GM21576 (cell line): ENCODE data around the gene RPL3.

ENCODE experiments used
- ATAC-seq: cut with Tn5 transposase; IDR thresholded peaks from one replicate; pipeline ENCODE4 v1.9.1; 2021; ENCODE audit warnings: mild to moderate bottlenecking, moderate library complexity; ENCODE audit not compliant: unreplicated experiment

Gene RPL3

DNA sequence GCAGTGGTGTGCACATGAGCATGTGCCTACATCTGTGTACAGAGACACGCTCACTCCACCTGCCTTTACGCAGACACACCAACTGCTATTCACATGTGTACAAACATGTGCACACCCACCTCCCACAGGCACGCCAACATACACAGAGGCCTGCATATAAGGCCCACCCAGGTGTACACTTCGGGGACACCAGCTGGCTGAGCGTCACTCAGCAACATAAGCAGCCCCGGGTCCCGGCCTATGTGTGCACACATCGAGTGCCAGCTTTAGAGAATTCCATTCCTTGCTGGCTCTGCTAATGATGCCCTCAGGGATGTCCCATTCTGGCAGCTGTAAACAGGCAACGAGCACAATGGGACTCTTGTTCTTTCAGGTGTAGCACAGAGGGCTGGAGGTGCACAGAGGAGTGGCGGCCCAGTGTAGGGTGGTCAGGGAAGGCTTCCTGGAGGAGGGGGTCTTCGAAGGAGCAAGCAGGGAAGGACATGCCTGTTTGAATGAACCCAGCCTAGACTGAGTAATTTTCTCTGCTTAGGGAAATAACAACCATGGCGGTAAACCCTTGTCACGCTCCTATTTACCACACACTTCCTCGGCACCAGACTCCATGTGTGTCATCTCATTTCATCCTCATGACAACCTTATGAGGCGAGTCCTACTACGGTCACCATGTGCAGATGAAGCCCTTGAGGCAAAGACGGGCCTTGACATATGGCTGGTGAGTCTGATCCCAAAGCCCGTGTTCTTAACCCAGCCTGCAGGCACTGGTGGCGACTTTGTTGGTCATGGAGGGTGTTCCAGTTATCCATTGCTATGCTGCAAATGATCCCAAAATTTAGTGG is 35.1 kb downstream of the RPL3 start:
- no peak for ATAC-seq

DNA sequence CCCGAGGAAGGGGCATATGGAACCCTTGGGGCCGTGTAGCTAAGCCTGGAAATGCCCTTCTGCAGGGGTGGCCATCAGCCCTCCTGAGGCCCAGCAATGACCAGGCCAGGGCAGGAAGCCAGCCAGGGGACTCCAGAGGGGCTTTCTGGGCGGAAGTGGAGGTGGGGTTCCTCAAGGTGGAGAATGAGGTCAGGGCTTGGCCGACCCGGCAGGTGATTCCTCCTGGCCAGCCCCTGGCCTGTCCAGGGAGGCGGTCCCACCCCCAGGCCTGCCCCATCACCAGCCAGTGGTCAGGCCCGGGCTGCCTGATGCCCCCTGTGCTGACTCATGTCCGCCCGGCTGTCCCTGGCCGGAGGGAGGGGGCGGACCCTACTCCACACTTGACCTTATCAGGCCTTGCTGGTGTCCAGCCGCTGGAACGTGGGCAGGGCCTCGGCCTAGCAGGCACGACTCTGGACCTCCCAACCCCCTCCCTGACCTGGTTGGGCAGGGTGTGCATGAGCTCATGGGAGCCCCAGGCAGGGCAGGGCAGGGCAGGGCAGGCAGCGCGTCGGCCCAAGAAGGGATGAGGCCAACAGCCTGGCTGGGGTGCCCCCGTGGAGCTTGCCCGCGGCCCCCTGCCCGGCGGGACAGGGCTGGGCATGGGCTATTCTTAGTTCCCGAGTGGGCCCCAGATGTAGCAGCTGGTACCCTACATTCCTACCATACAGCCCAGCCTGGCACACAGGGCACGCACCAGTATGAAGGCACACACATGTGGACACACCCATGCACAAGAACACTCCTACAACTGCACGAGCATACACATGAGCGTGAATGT is 35.9 kb downstream of the RPL3 start:
- ATAC-seq: no peak

DNA sequence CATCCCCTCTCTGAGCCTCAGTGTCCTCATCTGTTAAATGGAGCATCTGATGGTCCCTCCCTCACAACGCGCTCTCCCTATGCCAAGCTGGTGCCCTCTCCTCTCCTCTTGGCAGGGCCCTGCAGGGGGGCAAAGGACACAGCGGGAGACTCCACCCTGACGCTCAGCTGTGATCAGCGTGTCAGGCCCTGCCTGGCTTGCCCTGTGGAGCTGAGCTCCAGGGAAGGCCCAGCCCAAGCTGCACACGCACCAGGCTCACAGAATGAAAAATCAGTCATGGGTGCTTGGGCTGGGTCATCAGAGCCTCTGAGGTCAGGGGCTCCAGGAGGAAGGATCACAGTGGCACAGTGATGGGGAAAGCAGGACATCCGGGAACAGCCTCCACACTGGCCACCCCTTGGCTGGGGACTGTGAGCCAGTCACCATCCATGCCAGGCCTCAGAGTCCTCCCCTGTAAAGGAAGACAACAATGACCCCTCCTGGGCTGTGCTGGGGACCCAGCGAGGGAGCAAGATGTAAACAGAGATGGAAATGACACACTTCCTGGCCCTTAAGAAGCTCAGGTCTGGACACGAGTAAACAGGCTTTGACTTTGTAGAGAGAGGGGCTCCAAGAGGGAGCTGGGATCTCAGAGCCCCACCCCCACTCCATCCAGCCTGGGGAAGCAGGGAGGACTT is 36.6 kb downstream of the RPL3 start:
- ATAC-seq: no peak

DNA sequence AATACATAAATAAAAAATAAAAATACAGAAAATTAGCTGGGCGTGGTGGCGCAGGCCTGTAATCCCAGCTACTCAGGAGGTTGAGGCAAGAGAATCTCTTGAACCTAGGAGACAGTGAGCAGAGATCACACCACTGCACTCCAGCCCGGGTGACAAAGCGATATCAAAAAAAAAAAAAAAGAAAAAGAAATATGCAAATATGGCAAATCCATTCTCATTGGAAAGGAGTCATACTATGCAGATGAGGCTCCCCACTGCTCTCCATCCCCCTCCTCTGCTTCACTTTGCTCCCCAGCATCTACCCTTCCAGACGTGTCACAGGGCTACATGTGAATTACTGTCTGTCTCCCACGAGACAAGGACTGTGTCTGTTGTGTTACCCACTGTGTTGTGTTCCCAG is 38.3 kb downstream of the RPL3 start:
- no peak for ATAC-seq

- no peak for ATAC-seq
Observed at GRCh38 chr22:39280250-39280649, 39.2 kb downstream of the RPL3 start.

GRCh38 chr22:39279170-39279850 is 40.1 kb downstream of the RPL3 start:
- no peak for ATAC-seq

DNA sequence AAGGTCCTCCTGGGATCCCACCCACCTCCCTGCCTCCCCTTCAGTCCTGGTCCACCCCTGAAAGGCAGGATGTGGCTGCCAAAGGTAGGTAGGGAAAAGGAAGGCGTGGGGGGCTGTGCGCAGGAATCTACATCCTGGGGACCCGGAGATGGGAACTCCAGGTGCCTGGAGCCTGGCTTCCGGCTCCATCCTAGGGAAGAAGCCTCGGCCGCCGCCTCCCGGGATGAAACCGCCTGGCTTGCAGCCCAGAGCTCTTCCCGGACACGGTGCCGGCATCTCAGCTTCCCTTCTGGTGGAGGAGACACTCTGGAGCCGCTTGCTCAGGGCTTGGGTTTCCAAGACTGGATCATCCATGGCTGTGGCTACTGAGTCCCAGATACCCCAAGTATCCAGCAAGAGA is 41.4 kb downstream of the RPL3 start:
- ATAC-seq: no peak

- no peak for ATAC-seq
Observed at GRCh38 chr22:39277142-39277607, 42.2 kb downstream of the RPL3 start.

- no peak for ATAC-seq
Observed at GRCh38 chr22:39276440-39277141, 42.8 kb downstream of the RPL3 start.

- ATAC-seq: no peak
Observed at GRCh38 chr22:39275814-39276439, 43.5 kb downstream of the RPL3 start.

DNA sequence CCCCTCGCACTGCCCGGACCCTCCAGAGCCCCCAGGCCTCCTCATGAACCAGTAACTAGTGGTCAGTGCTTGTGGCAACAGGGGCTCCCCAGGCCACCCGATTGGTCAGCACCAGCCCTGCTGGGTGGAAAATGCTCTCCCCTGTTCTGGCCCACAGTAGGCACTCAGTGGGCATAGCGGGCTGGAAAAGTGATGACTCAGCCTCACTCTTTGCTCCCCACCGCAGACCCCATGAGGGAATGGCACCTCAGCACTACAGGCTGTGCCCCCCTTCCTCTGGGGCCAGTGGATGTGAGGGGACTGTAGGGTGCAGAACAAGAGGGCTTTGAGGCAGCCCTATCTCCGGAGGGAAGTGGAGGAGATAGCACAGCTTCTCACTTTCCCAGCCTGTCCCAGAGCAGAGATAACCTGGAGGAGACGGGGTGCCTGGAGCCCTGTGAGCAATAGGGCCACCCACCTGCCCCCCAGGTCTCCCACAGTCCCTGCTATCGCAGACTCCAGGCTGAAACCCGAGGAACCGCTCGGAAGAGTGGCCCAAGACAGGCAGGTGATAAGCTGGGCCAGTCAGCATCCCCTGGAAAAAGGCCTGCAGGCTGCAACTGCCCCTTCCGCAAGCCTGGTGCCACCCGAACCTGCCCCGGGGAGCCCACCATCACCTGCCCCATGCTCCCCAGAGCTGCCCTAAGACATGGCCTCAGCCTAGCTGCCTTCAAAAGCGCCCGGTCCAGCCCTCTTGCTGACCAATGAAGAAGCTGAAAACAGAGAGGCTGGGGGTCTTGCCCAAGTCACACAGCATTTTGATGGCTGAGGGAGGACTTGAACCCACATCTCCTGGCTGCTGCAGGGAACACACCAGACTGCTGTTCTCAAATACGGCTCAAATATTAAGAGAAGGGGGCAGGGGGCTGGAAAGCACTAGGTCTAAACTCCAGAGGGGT is 45.2 kb downstream of the RPL3 start:
- ATAC-seq: no peak

GRCh38 chr22:39270792-39271191 is 48.6 kb downstream of the RPL3 start:
- ATAC-seq: no peak

DNA sequence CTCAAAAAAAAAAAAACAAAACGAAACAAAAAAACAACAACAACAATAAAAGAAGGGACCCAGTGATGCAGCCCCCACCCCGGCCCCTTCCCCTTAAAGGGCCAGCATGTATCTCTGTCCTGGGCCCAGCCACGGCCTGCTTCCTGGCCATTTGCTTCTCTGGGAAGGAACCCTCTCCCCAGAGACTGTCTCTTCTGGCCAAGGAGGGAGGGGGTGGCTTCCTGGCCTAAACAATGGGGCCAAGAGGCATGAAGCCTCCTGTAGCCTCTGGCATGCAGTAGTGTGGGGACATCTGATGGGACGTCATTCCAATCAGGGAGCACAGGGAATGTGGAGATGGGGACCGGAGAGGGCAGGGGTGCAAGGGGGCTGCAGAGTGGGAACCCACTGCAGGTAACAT is 49.1 kb downstream of the RPL3 start:
- no peak for ATAC-seq

- no peak for ATAC-seq
Observed at GRCh38 chr22:39269095-39269790, 50.2 kb downstream of the RPL3 start.

DNA sequence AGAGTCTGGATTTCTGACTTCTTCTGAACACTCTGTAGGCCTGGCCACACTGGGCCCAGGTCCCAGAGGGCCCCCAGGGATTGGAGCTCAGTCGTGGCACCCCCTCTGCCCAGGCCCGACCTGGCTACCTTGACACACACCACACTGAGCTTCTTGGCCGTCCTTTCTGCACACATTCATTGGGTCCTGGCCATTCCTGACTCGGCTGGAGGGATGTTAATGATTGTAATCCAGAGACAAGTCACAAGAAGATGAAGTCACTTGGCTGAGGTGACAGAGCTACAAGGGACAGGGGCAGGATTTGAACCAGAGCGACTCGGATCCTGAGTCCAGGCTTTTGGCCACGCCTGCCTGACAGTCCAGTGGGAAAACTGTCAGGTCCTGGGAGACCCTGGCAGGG is 50.8 kb downstream of the RPL3 start:
- no peak for ATAC-seq

GRCh38 chr22:39267974-39268373 is 51.4 kb downstream of the RPL3 start:
- no peak for ATAC-seq

GRCh38 chr22:39266398-39267030 is 52.9 kb downstream of the RPL3 start:
- ATAC-seq: peak; percentile 68
